HG03135 (cell line): ENCODE results near the gene RER1.

Source experiments
- ATAC-seq: cut with Tn5 transposase; IDR thresholded peaks from one replicate; pipeline ENCODE4 v1.9.1; 2021; ENCODE audit warnings: mild to moderate bottlenecking, moderate library complexity; ENCODE audit not compliant: unreplicated experiment

Gene RER1

DNA sequence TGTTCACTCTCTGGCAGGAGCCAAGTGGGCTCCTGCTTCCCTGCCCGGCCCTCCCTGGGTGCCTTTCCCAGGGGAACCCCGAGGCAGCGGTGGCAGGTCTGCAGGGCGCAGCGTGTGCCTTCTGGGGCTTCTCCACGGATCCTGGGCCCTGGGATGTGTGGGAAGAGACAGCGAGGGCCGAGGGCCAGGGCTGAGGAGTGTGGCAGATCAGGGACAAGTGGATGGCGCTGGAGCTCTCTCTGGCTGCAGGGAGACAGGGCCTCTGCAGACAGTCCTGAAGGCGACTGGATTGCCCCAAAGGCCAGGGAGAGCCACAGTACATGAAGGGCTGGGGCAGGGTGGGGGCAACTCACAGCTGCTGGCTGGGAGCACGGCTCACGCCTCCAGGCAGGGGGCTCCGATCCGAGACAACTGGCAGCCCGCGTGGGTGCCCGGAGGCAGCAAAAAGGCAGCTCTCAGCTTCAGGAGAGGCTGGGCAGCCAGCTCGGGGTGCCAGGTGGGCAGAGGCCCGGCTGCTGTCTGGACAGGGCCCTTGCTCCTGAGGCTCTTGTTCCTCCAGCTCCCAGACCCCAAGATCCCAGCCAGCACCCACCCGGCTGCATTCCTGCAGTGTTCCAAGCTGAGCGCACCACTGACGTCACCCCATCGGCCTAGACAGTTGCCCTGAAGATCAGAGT is 16.3 kb upstream of the RER1 start:
- no peak for ATAC-seq

DNA sequence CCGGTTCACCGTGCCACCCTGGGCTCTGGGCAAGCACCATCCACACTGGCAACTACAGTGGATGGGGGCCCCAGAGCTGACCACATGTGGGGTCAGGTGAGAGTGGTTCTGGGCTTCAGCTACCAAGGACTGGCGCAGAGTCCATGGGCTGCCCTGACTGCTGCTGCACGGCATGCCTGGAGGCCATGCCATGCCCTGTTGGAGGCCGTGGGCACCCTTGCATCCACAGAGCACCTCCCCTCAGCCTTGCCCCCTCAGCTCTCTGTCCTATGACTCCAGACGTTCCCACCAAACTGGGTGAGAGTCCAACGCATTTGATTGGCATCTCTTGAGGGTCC is 15.7 kb upstream of the RER1 start:
- no peak for ATAC-seq

DNA sequence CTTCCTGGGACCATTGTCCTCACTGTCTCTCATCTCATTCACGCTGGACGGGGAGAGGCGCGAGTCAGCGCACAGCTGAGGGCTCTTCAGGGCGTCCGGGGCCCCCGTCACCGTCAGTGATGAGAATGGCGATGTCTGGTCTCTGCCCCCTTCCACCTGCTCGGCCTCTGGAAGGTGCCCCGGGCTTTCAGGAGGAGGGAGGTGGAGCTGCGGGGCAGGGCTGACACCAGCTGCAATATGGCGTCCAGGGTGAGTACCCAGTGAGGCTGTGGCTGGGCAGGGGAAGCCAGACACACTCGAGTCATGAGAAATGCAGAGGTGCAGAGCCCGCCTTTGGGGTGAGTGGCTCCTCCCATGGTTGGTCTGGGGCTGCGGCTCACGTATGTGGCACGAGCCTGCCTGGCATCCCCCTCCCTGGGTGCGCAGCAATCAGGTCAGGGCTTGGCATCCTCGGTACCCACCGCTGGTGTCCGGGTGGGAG is 15.3 kb upstream of the RER1 start:
- no peak for ATAC-seq

DNA sequence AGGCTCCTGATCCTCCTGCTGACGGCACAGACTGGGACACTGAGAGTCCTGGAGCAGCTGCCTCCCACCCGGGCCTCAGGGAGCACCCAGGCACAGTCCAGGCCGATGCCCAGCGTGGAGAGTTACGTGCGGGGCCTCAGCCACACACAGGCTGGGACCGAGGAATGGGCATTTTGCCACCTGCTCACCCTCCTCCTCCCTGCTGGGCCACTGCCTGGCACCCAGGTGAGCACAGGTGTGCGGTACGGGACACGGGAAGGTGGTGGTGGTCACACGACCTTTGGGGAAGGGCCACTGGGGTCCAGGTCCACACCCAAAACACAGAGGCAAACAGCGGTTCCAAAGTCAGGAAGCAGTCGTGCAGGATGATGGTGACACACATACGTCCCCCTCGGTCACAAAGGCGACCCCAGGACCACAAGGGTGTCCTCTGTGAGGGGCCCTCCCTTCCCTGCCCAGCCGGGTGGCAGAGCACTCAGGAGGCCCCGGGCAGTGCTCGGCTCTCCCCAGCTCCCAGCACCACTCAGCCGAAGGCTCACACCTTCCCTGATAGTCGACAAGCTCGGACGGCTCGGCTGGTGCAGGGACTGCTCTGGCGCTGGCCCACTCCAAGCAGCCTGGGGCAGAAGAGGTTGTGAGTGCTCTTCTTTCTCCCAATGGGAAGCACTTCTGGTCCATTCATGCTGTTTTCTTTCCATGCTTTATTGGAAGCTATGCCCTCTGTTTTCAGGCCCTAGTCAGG is 14.5 kb upstream of the RER1 start:
- ATAC-seq, result no peak

DNA sequence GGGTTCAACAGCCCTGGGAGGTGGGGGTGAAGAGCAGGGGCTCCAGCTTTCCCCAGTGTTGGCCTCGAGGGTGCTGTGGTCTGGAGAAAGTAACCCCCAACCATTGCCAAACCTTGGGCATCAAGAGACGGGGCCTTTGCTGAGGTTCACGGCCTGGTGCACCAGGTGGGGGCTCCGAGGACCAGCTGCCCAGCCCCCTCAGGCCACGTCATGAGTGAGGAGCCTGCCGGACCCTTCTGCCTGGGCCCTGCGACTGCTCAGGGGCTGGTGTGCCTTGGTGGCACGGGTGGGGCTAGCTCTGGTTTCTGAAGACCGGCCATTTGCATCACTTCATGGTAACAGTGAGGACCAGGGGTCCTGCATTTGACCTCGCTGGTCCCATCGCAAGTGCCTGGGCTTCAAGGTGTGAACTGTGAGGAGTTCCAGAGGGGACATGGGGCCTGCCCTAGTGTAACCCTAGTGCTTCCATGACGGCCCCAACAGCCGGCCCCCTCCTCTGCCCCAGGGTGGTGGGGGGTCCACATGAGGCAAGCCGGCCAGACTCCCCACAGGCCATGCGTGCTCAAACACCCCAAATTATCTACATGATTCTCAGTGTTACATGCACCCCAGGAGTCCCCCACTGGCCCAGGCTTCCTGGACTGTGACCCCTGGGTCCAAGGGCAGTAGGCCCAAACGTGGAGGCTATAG is 13.7 kb upstream of the RER1 start:
- ATAC-seq, result no peak

GRCh38 chr1:2378441-2378851 is 13.2 kb upstream of the RER1 start:
- ATAC-seq, result no peak

GRCh38 chr1:2378956-2379732 is 12.5 kb upstream of the RER1 start:
- no peak for ATAC-seq

DNA sequence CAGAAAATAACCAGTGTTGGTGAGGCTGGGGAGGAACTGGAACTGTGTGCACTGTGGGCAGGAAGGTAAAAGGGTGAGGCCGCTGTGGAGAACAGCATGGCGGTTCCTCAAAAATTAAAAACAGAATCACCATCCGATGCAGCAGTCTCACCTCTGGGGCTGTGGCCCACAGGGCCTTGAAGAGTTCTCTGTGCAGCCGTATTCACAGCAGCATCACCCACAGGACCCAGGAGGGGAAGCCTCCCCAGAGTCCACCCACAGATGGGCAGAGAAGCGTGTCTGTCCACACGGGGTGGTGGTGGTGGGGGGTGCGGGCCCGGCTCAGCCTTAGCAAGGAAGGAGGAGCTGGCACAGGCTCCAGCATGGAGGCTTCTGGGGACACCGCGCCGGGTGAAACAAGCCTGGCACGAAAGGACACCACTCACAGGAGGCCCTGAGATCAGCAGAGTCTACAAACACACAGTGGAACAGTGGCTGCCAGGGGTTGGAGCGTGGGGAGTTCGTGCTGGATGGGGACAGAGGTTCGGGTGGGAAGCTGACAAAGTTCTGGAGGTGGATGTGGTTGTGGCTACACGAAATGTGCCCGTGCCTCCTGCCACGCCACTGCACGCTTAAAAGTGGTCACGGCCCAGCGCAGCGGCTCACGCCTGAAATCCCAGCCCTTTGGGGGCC is 11.8 kb upstream of the RER1 start:
- ATAC-seq, result no peak

- ATAC-seq, result no peak
These were observed 10.6 kb upstream of the RER1 start for GRCh38 chr1:2380816-2381591.

DNA sequence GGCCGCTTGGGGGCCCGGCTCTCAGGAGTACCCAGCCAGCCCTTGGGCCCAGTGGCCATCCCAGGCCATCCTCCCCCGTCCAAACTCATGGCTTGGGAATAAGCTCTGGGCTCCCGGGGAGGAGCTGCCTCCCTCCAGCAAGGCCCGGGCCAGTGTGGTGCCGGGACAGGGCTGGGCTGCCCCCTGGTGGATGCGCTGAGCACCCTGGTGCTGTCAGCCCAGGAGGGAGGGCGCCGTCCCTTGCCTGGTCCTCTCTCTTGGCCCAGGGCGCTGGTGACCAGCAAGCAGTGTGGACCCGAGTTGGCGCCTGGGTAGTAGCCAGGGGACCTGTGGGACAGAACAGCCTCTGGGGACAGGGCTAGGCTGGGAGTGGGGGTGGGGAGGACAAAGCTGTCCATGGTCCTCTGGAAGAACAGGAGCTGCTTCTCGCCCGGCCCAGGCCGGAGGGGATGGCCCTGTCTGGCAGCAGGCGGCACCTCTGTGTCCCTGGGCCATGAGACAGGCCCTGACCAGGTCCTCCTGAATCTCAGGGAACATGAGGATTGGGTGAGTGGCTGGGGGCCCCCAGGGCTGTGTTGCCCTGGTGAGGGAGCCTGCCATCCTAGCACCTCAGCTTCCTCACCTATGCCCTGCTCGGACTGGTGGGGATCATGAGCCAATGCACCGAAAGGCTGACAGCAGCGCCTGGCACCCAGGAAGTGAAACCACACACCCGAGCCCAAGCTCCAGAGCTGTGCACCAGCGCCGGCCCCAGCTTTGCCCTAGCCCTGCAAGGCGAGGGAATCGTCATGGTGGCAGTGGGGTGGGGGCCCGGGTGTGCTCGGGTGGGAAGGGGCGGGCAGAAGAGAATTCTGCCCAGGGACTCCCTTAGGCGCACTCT is 9.7 kb upstream of the RER1 start:
- peak; percentile 73 for ATAC-seq

- ATAC-seq, result no peak
These were observed 8.8 kb upstream of the RER1 start for GRCh38 chr1:2382621-2383361.

GRCh38 chr1:2383576-2383975 is 8.1 kb upstream of the RER1 start:
- ATAC-seq, result no peak

DNA sequence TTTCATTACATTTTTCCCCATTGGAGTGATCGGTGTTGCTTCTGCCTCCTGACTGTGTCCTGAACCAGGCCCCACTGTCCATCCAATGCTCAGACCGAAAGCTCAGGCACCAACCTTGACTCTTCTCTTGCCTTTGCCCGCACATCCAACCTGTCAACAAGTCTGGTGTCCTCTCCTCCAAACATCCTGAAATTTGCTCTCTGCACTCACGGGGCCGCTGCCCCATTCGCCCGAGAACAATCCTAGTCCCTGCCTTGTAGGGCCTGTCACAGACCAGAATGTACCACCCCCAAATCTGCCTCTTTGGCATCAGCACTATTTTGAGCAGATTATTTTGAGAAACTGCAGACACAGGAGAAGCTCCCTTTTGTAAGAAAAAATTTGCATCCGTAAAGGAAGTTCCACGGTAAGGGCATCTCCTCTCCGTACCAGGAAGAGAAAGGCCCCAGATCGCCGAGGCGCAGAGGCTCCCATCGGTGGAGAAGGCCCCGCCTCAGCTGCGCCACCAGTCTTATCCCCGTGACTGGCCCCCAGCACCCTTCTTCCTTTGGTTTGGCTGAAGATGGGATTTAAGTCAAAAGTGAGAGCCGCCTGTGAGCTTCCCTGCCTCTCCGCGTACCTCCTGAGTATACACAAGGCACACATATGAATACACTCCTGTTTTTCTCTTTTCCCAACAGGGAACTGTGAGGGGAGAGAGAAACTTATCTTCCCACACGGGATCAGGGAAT is 7.3 kb upstream of the RER1 start:
- ATAC-seq, result no peak

DNA sequence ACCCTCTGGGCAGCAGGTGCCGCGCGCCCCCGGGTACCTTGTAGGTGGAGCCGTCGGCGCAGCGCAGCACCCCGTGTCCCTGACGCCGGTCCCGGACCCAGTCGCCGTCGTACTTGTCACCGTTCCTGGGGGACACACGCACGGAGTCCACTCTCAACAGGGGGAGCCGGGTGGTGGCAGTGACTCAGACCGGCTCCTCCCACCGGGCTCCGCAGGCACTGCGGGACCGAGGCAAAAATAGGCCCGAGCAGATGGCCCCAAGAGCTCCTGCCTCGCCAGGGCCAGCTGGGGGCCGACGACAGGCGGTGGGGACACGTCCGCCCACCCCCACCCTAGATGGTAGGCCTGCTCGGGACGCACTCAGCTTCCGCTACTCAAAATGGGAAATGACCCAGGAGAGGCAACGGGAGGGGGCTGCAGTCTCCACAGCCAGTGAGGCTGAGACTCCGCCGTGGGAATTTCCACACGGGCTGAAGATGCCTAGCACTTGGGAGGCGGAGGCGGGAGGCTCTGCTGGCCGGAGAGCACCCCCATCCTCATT is 6.6 kb upstream of the RER1 start:
- ATAC-seq, result no peak

DNA sequence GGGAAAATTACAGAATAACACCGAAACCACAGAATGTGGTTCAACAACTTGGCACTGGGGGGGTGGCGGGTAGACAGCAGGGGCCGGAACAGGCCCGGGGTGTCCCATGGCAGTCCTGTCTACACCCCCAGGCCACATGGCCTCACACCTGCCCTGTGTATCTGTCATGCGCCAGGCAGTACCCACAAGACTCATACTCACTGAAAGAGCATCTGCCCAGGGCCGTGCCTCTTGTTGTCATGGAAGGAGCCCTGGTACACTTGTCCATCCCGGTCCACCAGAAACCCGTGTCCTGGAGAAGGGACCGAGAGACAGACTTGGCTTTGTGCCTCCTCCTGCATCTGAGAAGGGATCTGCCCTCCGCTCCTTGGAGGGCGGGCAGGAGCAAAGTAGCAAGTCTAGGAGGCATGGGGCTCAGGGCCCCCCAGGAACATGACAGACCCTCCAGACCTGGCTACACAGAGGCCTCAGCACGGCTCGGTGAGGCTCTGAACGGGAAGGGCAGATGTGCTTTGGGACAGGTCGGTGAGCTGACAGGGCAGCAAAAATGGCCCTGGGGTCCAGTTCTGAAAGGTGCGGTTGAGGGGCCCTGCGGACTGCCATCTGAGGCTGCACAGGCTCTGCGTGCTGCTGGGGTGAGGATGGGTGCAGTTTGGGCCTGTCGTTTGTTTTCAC is 5.9 kb upstream of the RER1 start:
- ATAC-seq, result no peak

- no peak for ATAC-seq
These were observed 4.7 kb upstream of the RER1 start for GRCh38 chr1:2386636-2387611.
